Activated T-cell treated with anti-CD3 and anti-CD28 coated beads, Interleukin-2, amount 50 U/mL, for 48 hours (primary cell): ENCODE results near the gene FAM228B.

Source experiments
- DNase-seq, 2 experiments: peaks; one replicate each; pipeline ENCODE4 v3.0.0-alpha.2; 2020

FAM228B gene

DNA sequence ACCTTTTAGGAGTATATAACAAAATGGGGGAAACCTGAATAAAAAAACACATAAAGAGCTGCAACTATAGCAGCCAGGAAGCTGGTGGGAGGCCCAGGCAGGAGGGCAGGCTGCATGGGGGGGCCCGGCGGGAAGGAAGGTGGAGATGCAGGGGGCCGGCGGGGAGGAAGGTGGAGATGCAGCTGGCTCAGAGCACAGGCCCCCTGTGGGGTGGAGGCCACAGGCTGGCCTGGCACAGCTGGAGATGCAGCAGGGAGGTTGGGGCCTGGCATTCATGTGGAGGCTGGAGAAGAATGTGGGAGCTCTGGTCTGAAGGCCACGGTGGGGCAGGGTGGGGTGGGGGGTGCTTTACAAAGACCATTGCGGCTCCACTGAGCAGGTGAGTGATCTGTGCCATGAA is 83.0 kb downstream of the FAM228B start:
- no peak for DNase-seq

DNA sequence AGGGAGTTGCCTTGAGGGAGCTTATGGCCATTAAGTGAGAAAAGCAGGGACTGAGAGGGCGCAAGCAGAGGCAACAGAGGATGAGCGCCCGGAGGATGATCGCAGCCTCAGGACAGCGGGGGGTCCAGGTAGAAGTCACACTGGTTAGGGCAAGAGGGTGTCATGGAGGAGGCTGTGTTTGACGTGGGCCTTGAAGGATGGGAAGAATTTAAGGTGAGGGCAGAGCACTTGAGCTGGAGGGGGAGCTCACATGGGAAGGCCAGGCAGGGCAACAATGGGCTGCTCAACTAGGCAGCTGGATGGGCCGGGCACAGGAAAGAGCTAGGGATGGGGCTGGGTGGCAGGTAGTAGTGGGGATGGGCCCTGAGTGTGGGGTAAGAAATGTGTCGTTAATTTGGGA is 83.4 kb downstream of the FAM228B start:
- DNase-seq, result no peak

DNA sequence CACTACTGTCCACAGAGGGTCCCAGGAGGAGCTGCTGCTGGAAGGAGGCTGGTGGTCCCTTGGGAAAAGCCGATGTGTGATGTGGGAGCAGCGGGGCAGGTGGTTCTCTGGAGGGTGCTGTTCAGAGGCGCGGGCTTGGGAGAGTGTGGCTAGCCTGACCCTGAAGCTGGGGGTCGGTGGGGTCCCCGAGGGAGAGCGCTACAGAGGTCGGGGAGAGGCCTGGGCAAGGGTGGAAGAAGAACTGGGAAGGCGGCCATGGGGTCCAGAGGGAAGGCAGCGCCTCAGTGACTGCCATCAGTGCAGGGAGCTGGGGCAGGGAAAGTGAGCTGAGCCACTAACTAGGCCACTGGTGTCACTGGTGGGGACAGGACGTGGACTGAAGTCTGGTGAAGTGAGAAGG is 84.1 kb downstream of the FAM228B start:
- DNase-seq, result no peak

DNA sequence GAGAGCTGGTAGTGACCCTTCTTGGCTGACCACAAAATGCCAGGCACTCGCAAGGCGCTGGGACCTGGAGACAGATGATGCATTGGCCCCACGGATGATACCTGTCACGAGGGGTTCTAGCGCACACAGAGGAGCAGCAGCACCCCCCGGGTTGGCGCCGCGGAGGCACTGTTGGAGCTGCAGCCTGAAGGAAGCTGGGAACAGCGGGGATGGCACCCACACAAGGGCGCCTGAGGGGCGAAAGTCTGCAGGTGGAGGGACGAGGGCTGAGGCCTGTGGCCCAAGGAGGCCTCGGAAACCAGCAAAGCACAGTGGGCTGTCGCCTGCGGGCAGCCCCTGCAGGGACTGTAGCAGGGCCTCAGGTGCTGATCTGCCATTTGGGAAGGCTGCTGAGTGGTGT is 85.2 kb downstream of the FAM228B start:
- DNase-seq, result no peak

DNA sequence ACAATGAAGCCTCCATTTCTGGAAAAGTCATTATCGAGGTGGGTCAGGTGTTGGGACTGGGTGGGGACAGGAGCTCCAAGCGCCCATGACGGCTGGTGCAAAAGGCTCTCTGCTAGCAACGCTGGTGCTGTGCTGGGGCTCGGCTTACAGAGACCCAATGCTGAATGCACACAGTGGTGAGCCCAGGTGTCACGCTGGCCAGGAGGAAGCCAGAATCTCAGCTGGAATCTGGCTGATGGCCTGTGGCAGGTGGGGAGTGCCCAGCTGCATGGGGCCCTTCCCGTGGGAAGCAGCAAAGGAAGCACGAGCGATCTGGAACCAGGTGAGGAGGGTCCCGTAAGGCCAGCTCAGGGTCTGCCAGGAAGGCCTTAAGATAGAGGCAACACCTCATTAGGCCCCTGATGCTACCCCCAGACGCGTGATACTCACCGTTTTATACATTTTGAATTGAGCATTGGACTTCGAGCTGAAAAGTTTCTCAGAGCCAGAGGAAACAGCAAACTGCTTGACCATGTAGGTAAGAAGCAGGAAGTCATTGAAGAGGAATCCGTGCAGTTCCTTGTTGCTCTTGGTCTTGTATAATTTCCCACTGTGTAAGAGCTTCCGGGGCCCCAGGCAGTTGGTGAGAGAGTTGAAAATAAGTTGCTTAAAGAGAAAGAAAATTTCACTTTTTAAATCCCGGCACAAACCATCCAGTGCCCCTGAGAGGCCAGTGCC is 86.3 kb downstream of the FAM228B start:
- DNase-seq, result no peak

DNA sequence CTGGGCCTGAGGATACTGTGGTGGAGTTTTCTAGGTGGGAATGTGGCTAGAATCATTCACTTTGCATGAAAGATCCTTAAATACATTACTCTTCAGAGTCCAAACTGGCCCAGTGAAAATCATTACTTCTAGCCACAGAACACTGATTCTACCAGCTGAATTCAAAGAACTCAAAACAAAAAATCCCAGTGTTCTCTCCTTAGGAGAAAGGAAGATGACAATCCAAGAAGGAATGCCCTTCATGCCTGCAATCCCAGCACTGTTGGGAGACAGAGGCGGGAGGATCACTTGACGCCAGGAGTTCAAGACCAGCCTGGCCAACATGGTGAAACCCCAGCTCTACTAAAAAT is 86.8 kb downstream of the FAM228B start:
- no peak for DNase-seq

DNA sequence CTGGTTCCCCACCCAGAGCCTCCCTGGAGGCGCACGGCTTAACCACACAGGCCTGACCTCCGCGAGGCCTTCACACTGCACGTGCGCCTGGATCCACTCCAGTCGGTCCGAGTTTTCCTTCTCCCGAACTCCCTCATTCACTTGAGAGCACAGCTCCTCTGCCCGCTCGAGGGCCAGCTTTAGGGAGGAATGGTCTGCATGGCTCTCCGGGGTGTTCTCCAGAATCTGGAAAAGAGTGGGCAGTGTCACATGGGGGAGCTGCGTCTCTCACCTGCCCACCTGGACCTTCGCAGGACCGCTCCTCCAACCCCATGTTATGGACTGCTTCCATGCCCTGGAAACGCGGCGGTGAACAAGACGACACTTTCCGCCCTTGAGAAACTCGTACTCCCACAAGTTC is 87.5 kb downstream of the FAM228B start:
- no peak for DNase-seq

DNA sequence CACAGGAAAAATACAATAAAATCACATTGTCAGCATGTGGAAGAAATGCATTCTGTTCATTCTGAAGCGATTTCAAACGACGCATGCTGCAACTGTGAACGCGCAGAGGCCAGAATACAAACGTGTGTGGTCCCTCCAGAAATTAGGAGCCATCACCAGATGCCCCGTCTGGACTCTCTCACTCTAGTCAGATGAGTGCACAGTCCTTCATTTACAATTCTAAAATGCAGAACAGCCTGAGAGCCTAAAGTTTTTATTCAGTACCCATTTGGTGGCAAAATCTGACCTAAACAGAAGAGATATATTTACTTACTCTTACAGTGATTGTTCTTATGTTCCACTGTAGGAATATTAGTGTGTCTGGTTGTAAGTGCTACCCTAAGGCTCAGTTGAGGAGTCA is 88.1 kb downstream of the FAM228B start:
- DNase-seq, result no peak

DNA sequence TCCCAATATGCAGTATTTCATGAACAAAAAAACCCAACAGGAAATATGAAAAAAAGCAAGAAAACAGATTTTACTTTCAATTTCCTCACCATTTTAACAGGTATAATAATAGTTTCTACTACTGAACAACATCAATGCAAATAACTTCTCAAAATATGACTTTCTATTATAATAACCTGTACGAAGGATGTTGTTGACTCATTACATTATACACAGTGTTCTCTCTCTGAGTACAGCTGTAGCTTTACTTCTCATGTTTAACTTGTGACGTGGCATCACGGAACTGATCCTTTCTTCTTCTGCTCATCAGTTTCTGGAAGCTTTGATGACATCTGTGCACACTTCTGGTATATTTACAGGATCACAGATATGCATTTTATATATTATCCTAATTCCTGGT is 91.6 kb downstream of the FAM228B start:
- no peak for DNase-seq
